B cell (primary cell): ENCODE measurements around the gene B4GALNT3.

Experiments
- EZH2 ChIP-seq: IDR thresholded peaks from 2 replicates; pipeline ENCODE4 v1.6.1; 2012; ENCODE audit warnings: borderline replicate concordance, low read depth, mild to moderate bottlenecking, moderate library complexity, low read length; ENCODE audit not compliant: insufficient read depth, poor library complexity, severe bottlenecking
- TF ChIP-seq, protein P1 (sequence below): fragments of 200-600 bp; IDR thresholded peaks from one replicate; pipeline ENCODE4 v1.8.0; 2022; ENCODE audit warnings: antibody characterized with exemption, mild to moderate bottlenecking

DNA sequence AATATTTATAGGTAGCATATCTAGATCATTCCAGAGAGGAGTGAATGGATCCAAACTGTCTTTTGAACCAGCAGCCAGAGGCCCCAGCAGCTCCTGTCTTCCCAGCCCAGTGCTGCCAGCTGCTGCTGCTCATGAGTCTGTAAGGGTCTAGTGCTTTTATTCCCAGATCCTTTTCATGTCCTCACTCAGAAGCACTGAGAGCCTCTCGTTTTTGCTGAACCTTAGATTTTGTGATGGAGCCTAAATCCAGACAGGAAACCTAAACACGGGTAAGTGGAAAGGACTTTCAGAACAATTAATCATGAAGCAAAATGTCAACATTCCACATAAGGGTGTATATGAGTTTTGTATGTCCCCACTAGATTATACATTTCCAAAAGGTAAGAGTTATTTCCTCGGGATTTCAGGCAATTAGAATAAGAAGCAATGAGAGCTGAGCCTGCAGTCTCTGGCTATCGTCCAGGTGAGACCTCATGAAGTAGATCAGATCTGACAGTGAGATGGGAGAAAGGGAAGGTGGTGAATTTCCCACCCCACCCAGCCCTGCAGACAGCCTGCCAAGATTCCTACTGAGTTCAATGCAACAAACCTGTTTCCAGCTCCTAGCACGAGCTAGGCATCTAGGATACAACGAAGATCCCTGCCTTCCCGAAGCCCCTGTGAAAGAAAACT lies 119.1 kb downstream of the B4GALNT3 start:
- TF ChIP-seq, protein P1, sequence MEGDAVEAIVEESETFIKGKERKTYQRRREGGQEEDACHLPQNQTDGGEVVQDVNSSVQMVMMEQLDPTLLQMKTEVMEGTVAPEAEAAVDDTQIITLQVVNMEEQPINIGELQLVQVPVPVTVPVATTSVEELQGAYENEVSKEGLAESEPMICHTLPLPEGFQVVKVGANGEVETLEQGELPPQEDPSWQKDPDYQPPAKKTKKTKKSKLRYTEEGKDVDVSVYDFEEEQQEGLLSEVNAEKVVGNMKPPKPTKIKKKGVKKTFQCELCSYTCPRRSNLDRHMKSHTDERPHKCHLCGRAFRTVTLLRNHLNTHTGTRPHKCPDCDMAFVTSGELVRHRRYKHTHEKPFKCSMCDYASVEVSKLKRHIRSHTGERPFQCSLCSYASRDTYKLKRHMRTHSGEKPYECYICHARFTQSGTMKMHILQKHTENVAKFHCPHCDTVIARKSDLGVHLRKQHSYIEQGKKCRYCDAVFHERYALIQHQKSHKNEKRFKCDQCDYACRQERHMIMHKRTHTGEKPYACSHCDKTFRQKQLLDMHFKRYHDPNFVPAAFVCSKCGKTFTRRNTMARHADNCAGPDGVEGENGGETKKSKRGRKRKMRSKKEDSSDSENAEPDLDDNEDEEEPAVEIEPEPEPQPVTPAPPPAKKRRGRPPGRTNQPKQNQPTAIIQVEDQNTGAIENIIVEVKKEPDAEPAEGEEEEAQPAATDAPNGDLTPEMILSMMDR = no peak
- no peak for TF ChIP-seq EZH2
